HepG2 (cell line): ENCODE data around the gene TPBGL. TPM values are rescaled to one million over a fixed set of nuclear protein-coding genes. Genes with fewer than 3 reads are reported as not detected.

Experiments used
- ATAC-seq: fragments of 200-7000 bp; cut with Tn5 transposase; 3 replicates; pipeline ENCODE4 v1.9.1; 2020; ENCODE audit warnings: mild to moderate bottlenecking, moderate library complexity
- BruUV-seq: library from RNA; stranded (reverse); fragments of 400-500 nt; replicated peaks from 2 replicates; lab custom pipeline; 2021; lab: Mats Ljungman, UMichigan
- CTCF ChIA-PET: fragments of 300-600 bp; formaldehyde crosslinking; extraction: SDS; loops from one replicate; lab custom pipeline; 2021; ENCODE audit warnings: low total read pairs, inconsistent platforms, low intra/inter-chr PET ratio; lab: Yijun Ruan, JAX
- POLR2A ChIA-PET: fragments of 350-600 bp; sonication (Branson Sonifier 250); formaldehyde crosslinking; loops from one replicate; lab custom pipeline; 2020; ENCODE audit warnings: antibody characterized with exemption, inconsistent platforms; lab: Yijun Ruan, JAX
- DNase-seq: peaks from one replicate; pipeline ENCODE4 v3.0.0-alpha.2; 2015; ENCODE audit warnings: low spot score
- FAIRE-seq: peaks from 3 replicates; lab custom pipeline; 2011; peaks lifted over from hg19 to GRCh38; lab: Jason Lieb, UNC
- H2AFZ ChIP-seq: one replicate; pipeline ENCODE4 v1.6.1; 2011; ENCODE audit warnings: low read length, inconsistent platforms
- H3K27ac ChIP-seq: fragments of 300-600 bp; 3 replicates; pipeline ENCODE4 v1.8.0; 2011; ENCODE audit warnings: mixed run types, mild to moderate bottlenecking, mixed read lengths, low read length, inconsistent platforms; ENCODE audit not compliant: insufficient read depth; ENCODE audit errors: extremely low read length
- H3K27me3 ChIP-seq, 2 experiments: fragments of 200-600 bp in 1 of 2; 2 replicates in 1 of 2; 3 replicates in 1 of 2; pipeline versions ENCODE4 v1.6.0 to v1.8.0; 2011; ENCODE audit warnings: low read length in 2 of 2, mild to moderate bottlenecking in 2 of 2, moderate library complexity in 2 of 2, inconsistent platforms in 1 of 2; ENCODE audit not compliant: insufficient read depth in 2 of 2, control insufficient read depth in 1 of 2
- H3K36me3 ChIP-seq, 2 experiments: fragments of 200-600 bp in 1 of 2; replicated peaks in 1 of 2; 2 replicates in 1 of 2; 3 replicates in 1 of 2; pipeline versions ENCODE4 v1.5.1 to v1.8.0; 2011; ENCODE audit warnings: low read length in 2 of 2, inconsistent platforms in 1 of 2; ENCODE audit not compliant: insufficient read depth in 2 of 2, control insufficient read depth in 1 of 2
- H3K4me1 ChIP-seq: 2 replicates; pipeline ENCODE4 v1.5.1; 2012; ENCODE audit warnings: low read length, inconsistent platforms; ENCODE audit not compliant: insufficient read depth
- H3K4me2 ChIP-seq: 2 replicates; pipeline ENCODE4 v1.6.0; 2011; ENCODE audit warnings: low read depth, low read length, inconsistent platforms
- H3K4me3 ChIP-seq, 3 experiments: fragments of 200-600 bp in 1 of 3; sonication (generic), shearing (Covaris generic) in 1 of 3; replicated peaks in 1 of 3; 2 replicates each; pipeline ENCODE4 v1.5.1; 2011 to 2016; ENCODE audit warnings: low read length in 3 of 3, inconsistent platforms in 2 of 3, low read depth in 2 of 3, mild to moderate bottlenecking in 2 of 3, control low read depth in 1 of 3, mixed read lengths in 1 of 3; ENCODE audit not compliant: insufficient read depth in 1 of 3
- H3K79me2 ChIP-seq: one replicate; pipeline ENCODE4 v1.6.1; 2011; ENCODE audit warnings: low read length, inconsistent platforms; ENCODE audit not compliant: insufficient read depth
- H3K9ac ChIP-seq: 2 replicates; pipeline ENCODE4 v1.6.0; 2011; ENCODE audit warnings: mild to moderate bottlenecking, low read depth, low read length, inconsistent platforms; ENCODE audit not compliant: insufficient read depth
- H3K9me3 ChIP-seq: 2 replicates; pipeline ENCODE4 v1.5.1; 2012; ENCODE audit warnings: mild to moderate bottlenecking, low read length
- H4K20me1 ChIP-seq: 2 replicates; pipeline ENCODE4 v1.6.0; 2011; ENCODE audit warnings: inconsistent platforms, mild to moderate bottlenecking, low read length, moderate library complexity; ENCODE audit not compliant: insufficient read depth
- ATM ChIP-seq: fragments of 450-650 bp; IDR thresholded peaks from 2 replicates; pipeline ENCODE4 v1.7.1; 2017; ENCODE audit warnings: mild to moderate bottlenecking, borderline replicate concordance
- BRD4 ChIP-seq: sonication (generic); formaldehyde crosslinking; IDR thresholded peaks from 2 replicates; pipeline ENCODE4 v1.4.0; 2020; ENCODE audit warnings: missing genetic modification reagents
- GATAD2A ChIP-seq: IDR thresholded peaks from 2 replicates; pipeline ENCODE4 v1.6.1; 2016
- HNRNPL ChIP-seq: fragments of 200-400 bp; formaldehyde crosslinking; IDR thresholded peaks from 2 replicates; pipeline ENCODE4 v1.6.1; 2017; ENCODE audit warnings: mild to moderate bottlenecking, low read depth, low read length
- PAF1 ChIP-seq: IDR thresholded peaks from 2 replicates; pipeline ENCODE4 v1.6.1; 2016; ENCODE audit warnings: missing genetic modification reagents, missing compliant biosample characterization
- SALL2 ChIP-seq: sonication (generic); formaldehyde crosslinking; IDR thresholded peaks from 2 replicates; pipeline ENCODE4 v1.8.1; 2023; ENCODE audit warnings: mild to moderate bottlenecking, missing genetic modification reagents, inconsistent platforms
- SMAD1 ChIP-seq: sonication (generic); formaldehyde crosslinking; IDR thresholded peaks from 2 replicates; pipeline ENCODE4 v1.4.0; 2020; ENCODE audit warnings: missing genetic modification reagents, low read depth, mild to moderate bottlenecking, borderline replicate concordance
- YEATS4 ChIP-seq: sonication (generic); formaldehyde crosslinking; IDR thresholded peaks from 2 replicates; pipeline ENCODE4 v1.4.0; 2020; ENCODE audit warnings: missing genetic modification reagents, borderline replicate concordance
- ZFP90 ChIP-seq: sonication (generic); formaldehyde crosslinking; IDR thresholded peaks from 2 replicates; pipeline ENCODE4 v1.8.0; 2022; ENCODE audit warnings: missing genetic modification reagents, mild to moderate bottlenecking, inconsistent platforms, borderline replicate concordance
- ZNF282 ChIP-seq: fragments of 450-650 bp; IDR thresholded peaks from 2 replicates; pipeline ENCODE4 v1.6.1; 2018; ENCODE audit not compliant: partially characterized antibody
- ZNF629 ChIP-seq: sonication (generic); formaldehyde crosslinking; conservative IDR thresholded peaks from 2 replicates; pipeline ENCODE4 v1.5.0; 2020; ENCODE audit warnings: missing genetic modification reagents
- ZNF83 ChIP-seq: sonication (generic); formaldehyde crosslinking; IDR thresholded peaks from 2 replicates; pipeline ENCODE4 v1.4.0; 2020; ENCODE audit warnings: missing genetic modification reagents, mild to moderate bottlenecking, borderline replicate concordance
- whole genome bisulfite sequencing: methylation state at CpG from one replicate; pipeline ENCODE4 v1.1.6; 2017; ENCODE audit warnings: low lambda C conversion rate; 5-methylcytosine and 5-hydroxymethylcytosine counted together
- in situ Hi-C: cut with HindIII; loops from 2 replicates; pipeline ENCODE4 v1.10.0; 2017; ENCODE audit warnings: low pct_unique_long_range_greater_than_20kb; ENCODE audit not compliant: extremely low pct_ligation_motif_present
- intact Hi-C: fragments of 100-400 bp; cut with micrococcal nuclease; formaldehyde crosslinking; loops from one replicate; pipeline ENCODE4 v1.10.0; 2022; ENCODE audit not compliant: unreplicated experiment
- polyA plus RNA-seq, 8 experiments: library from polyadenylated mRNA; depleted of rRNA in 3 of 8; stranded (reverse) in 7 of 8; unstranded in 1 of 8; fragments of >200 nt; fragmentation: Illumina TruSeq in 4 of 8; extraction: Trizol in 4 of 8; gene quantifications; 2 replicates each; pipeline versions ENCODE4 v1.2.1 to v1.2.3, GENCODE V29; 2011 to 2016; ENCODE audit warnings: low read depth in 4 of 8, missing spikeins in 1 of 8, mixed read lengths in 1 of 8; ENCODE audit not compliant: insufficient read depth in 1 of 8
- total RNA-seq, 5 experiments: library from RNA; depleted of rRNA; stranded (reverse); fragments of >200 nt; fragmentation: Illumina TruSeq; extraction: Trizol; gene quantifications; 2 replicates each; pipeline ENCODE4 v1.2.3, GENCODE V29; 2016; ENCODE audit warnings: low read depth in 1 of 5
- TF ChIP-seq, protein P1 (sequence below): sonication (generic); formaldehyde crosslinking; IDR thresholded peaks from 2 replicates; pipeline ENCODE4 v1.4.0; 2020; ENCODE audit warnings: missing genetic modification reagents, borderline replicate concordance

The TPBGL gene
- total and polyA plus RNA-seq, 2 of the 13 experiments (the other 11 are each of a cell fraction or from before 2014, with no cell fraction given) = not detected

- no peak for TF ChIP-seq ZNF83
- TF ChIP-seq GATAD2A (CRISPR knock-in tag) = no peak
These were observed 26.8 kb downstream of the TPBGL start (continued) for GRCh38 chr11:75267171-75267970.

- CTCF ChIA-PET = no interaction called here
- no peak for DNase-seq
These were observed 28.2 kb downstream of the TPBGL start for GRCh38 chr11:75268626-75269366.

DNA sequence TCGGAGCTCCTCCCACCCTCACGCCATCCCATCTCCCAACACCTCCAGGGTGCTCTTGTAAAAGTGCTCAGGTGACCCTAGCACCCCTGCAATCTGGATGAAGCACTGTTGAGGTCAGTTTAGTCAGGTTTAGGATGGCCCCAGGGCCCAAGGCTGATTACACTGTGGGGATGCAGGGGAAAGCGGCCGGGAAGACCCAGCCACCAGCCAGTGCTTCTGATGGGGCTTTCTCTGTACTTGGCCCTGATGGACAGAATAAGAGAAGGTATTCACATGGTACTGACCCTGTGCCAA lies 28.7 kb downstream of the TPBGL start:
- no peak overlapping the region for H3K9ac ChIP-seq
- CTCF ChIA-PET = no interaction called here

More at GRCh38 chr11:75268626-75269366, 28.2 kb downstream of the TPBGL start:
- no peak overlapping the region for H3K9ac ChIP-seq
- H2AFZ ChIP-seq = no peak overlapping the region
- no peaks in the 10 kb centered on the region for H3K9me3 ChIP-seq
- intact Hi-C loops (no loop called here), in situ Hi-C loops (no loop called here)
- H3K79me2 ChIP-seq = no peaks in the 10 kb centered on the region
- ATAC-seq (no peak), FAIRE-seq (no peak)
- no peak overlapping the region for H3K27ac ChIP-seq
- POLR2A ChIA-PET = no interaction called here
- peaks cover 11 to 24% of the 10 kb centered on the region in 2 experiments; a peak in 4 of 5 replicates for H3K36me3 ChIP-seq
- no peaks in the 10 kb centered on the region for H3K27me3 ChIP-seq
- no peak overlapping the region for H3K4me3 ChIP-seq
- BruUV-seq = no TSS peak
- WGBS = 85% methylated on average over 19 of the region's 25 CpGs
- H3K4me2 ChIP-seq = no peak overlapping the region
- peaks cover 15% of the 10 kb centered on the region for H3K4me1 ChIP-seq
- H4K20me1 ChIP-seq = no peaks in the 10 kb centered on the region
- no peak for TF ChIP-seq SMAD1
- TF ChIP-seq ZFP90 = no peak
- no peak for TF ChIP-seq ZNF282

More for the DNA sequence above, 28.7 kb downstream of the TPBGL start:
- no peaks in the 10 kb centered on the region for H3K27me3 ChIP-seq
- H4K20me1 ChIP-seq = no peaks in the 10 kb centered on the region
- no TSS peak for BruUV-seq
- H2AFZ ChIP-seq = no peak overlapping the region
- no peak for DNase-seq
- no peak for ATAC-seq
- no peak overlapping the region for H3K4me3 ChIP-seq
- POLR2A ChIA-PET = no interaction called here
- FAIRE-seq = no peak
- peaks cover 15% of the 10 kb centered on the region for H3K4me1 ChIP-seq
- H3K79me2 ChIP-seq = no peaks in the 10 kb centered on the region
- in situ Hi-C loops = no loop called here
- no peak overlapping the region for H3K4me2 ChIP-seq
- H3K9me3 ChIP-seq = no peaks in the 10 kb centered on the region
- H3K36me3 ChIP-seq = peaks cover 12 to 29% of the 10 kb centered on the region in 2 experiments; a peak in 4 of 5 replicates
- intact Hi-C loops = no loop called here
- no peak overlapping the region for H3K27ac ChIP-seq
- 92% methylated on average over 4 of the region's 4 CpGs for WGBS
- TF ChIP-seq, protein P1, sequence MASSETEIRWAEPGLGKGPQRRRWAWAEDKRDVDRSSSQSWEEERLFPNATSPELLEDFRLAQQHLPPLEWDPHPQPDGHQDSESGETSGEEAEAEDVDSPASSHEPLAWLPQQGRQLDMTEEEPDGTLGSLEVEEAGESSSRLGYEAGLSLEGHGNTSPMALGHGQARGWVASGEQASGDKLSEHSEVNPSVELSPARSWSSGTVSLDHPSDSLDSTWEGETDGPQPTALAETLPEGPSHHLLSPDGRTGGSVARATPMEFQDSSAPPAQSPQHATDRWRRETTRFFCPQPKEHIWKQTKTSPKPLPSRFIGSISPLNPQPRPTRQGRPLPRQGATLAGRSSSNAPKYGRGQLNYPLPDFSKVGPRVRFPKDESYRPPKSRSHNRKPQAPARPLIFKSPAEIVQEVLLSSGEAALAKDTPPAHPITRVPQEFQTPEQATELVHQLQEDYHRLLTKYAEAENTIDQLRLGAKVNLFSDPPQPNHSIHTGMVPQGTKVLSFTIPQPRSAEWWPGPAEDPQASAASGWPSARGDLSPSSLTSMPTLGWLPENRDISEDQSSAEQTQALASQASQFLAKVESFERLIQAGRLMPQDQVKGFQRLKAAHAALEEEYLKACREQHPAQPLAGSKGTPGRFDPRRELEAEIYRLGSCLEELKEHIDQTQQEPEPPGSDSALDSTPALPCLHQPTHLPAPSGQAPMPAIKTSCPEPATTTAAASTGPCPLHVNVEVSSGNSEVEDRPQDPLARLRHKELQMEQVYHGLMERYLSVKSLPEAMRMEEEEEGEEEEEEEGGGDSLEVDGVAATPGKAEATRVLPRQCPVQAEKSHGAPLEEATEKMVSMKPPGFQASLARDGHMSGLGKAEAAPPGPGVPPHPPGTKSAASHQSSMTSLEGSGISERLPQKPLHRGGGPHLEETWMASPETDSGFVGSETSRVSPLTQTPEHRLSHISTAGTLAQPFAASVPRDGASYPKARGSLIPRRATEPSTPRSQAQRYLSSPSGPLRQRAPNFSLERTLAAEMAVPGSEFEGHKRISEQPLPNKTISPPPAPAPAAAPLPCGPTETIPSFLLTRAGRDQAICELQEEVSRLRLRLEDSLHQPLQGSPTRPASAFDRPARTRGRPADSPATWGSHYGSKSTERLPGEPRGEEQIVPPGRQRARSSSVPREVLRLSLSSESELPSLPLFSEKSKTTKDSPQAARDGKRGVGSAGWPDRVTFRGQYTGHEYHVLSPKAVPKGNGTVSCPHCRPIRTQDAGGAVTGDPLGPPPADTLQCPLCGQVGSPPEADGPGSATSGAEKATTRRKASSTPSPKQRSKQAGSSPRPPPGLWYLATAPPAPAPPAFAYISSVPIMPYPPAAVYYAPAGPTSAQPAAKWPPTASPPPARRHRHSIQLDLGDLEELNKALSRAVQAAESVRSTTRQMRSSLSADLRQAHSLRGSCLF = no peak
- TF ChIP-seq ATM = no peak
- TF ChIP-seq YEATS4 (CRISPR knock-in tag) = no peak
- no peak for TF ChIP-seq HNRNPL
- TF ChIP-seq SALL2 = no peak
- TF ChIP-seq BRD4 (CRISPR knock-in tag) = no peak
- no peak for TF ChIP-seq ZNF629 (CRISPR knock-in tag)
- no peak for TF ChIP-seq PAF1 (CRISPR knock-in tag)
